Measurements from ENCODE around the gene GALNT5.
"Not testable (repeated sequence)": the region's sequence is repeated elsewhere in the genome, so short reads cannot be mapped to it uniquely, and the experiment has no call there.

Gene GALNT5

GRCh38 chr2:157257312-157258252 lies at the start of gene GALNT5:
Gene GALNT5, plus strand, starts transcription at chr2:157257705. Its CDS starts 378 bp downstream, at chr2:157258083.
- no peak for DNase-seq (ENCODE audit: low read depth)

GRCh38 chr2:157216286-157216965 lies 41.1 kb upstream of the GALNT5 start:
- DNase-seq (ENCODE audit: low read depth), result no peak

- DNase-seq (ENCODE audit: low read depth), result no peak
These were observed 40.1 kb upstream of the GALNT5 start for GRCh38 chr2:157217409-157217808.

GRCh38 chr2:157218911-157219310 lies 38.6 kb upstream of the GALNT5 start:
- DNase-seq (ENCODE audit: low read depth), result no peak

GRCh38 chr2:157220502-157220901 lies 37.0 kb upstream of the GALNT5 start:
- no peak for DNase-seq (ENCODE audit: low read depth)

GRCh38 chr2:157221394-157221988 lies 36.0 kb upstream of the GALNT5 start:
- DNase-seq (ENCODE audit: low read depth), result no peak

GRCh38 chr2:157223624-157224205 lies 33.8 kb upstream of the GALNT5 start:
- no peak for DNase-seq (ENCODE audit: low read depth)

GRCh38 chr2:157224448-157224847 lies 33.1 kb upstream of the GALNT5 start:
- DNase-seq (ENCODE audit: low read depth), result not testable (repeated sequence)

- DNase-seq (ENCODE audit: low read depth), result no peak
These were observed 29.9 kb upstream of the GALNT5 start for GRCh38 chr2:157227592-157227991.

- no peak for DNase-seq (ENCODE audit: low read depth)
These were observed 28.6 kb upstream of the GALNT5 start for GRCh38 chr2:157228946-157229345.

- no peak for DNase-seq (ENCODE audit: low read depth)
These were observed 27.9 kb upstream of the GALNT5 start for GRCh38 chr2:157229572-157229971.

- no peak for DNase-seq (ENCODE audit: low read depth)
These were observed 26.0 kb upstream of the GALNT5 start for GRCh38 chr2:157231476-157231875.

GRCh38 chr2:157233506-157233905 lies 24.0 kb upstream of the GALNT5 start:
- no peak for DNase-seq (ENCODE audit: low read depth)

- DNase-seq (ENCODE audit: low read depth), result no peak
These were observed 21.1 kb upstream of the GALNT5 start for GRCh38 chr2:157236404-157236803.

- DNase-seq (ENCODE audit: low read depth), result no peak
These were observed 19.2 kb upstream of the GALNT5 start for GRCh38 chr2:157238296-157238695.

- no peak for DNase-seq (ENCODE audit: low read depth)
These were observed 12.8 kb upstream of the GALNT5 start for GRCh38 chr2:157244691-157245090.

GRCh38 chr2:157245144-157245840 lies 12.2 kb upstream of the GALNT5 start:
- DNase-seq (ENCODE audit: low read depth), result no peak

GRCh38 chr2:157245846-157246764 lies 11.4 kb upstream of the GALNT5 start:
- no peak for DNase-seq (ENCODE audit: low read depth)

GRCh38 chr2:157246765-157247407 lies 10.6 kb upstream of the GALNT5 start:
- no peak for DNase-seq (ENCODE audit: low read depth)

GRCh38 chr2:157250836-157251235 lies 6.7 kb upstream of the GALNT5 start:
- no peak for DNase-seq (ENCODE audit: low read depth)

Data from stimulated activated CD8-positive, alpha-beta memory T cell treated with anti-CD3 and anti-CD28 coated beads, Interleukin-7, amount 100 ng/mL, for 24 hours (primary cell).